ENCODE results near the gene ADAM8.

DNA sequence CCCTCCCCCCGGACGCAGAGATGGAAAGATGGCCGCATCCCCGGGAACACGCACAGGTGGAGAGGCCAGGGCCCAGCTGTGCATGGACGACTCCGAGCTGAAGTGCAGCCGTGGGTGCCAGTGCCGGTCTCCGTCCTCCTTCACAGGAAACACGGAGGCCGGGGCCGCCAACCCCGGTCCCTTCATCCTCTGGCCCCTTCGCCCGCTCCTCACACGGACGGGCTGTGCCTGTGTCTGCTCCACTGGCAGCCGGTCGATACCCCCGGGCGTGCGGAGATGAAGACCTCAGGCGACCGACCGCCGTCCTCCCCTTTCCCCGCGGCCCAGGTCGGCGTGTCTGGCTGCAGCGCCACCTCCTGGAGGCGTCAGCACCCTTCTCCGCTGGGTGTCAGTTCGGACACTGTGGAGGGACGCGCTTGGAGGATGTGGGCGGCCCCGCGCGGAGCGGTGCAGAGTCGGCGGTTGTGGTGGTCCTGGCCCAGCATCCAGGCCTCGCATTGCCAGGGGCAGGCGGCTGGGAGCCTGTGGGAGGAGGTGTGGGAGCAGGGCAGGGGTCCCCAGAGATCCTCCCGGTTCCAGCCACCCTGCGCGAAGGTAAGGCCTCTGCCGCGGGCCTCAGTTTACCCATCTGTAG, 41.9 kb upstream of the ADAM8 start:
- TF ChIP-seq TAF1 (IDR thresholded peaks at IDR 0.05; ENCODE audit: borderline replicate concordance, low read depth, low read length) (no peak), SMAD1 (IDR thresholded peaks at IDR 0.05; ENCODE audit: low read depth, partially characterized antibody) (no peak), ZNF274 (IDR thresholded peaks at IDR 0.05; ENCODE audit: insufficient read depth, insufficient read length) (no peak)
